Hepatocyte (in vitro differentiated cells): ENCODE results near the gene IL1R2.

ENCODE experiments used
- CTCF ChIP-seq: fragments of 200-600 bp; sonication (generic); IDR thresholded peaks from 2 replicates; pipeline ENCODE4 v1.5.1; 2016; ENCODE audit warnings: antibody characterized with exemption, mild to moderate bottlenecking; ENCODE audit not compliant: poor library complexity
- EZH2 ChIP-seq: fragments of 200-600 bp; sonication (generic); IDR thresholded peaks from 2 replicates; pipeline ENCODE4 v1.6.1; 2016; ENCODE audit warnings: antibody characterized with exemption, mild to moderate bottlenecking, borderline replicate concordance
- EZH2phosphoT487 ChIP-seq: fragments of 200-600 bp; sonication (generic); IDR thresholded peaks from one replicate; pipeline ENCODE4 v1.6.1; 2018; ENCODE audit warnings: antibody characterized with exemption, mild to moderate bottlenecking, low read depth, moderate library complexity; ENCODE audit not compliant: unreplicated experiment, severe bottlenecking

- TF ChIP-seq CTCF (no peak), EZH2 (no peak), EZH2phosphoT487 (no peak)
Observed at GRCh38 chr2:101942851-101943250, 48.9 kb upstream of the IL1R2 start.
